Measurements from ENCODE around the gene HMGCS2. TPM values are rescaled to one million over a fixed set of nuclear protein-coding genes. Genes with fewer than 3 reads are reported as not detected.

The HMGCS2 gene
- total RNA-seq, 2 experiments from 2014 or later: not detected

- H3K4me1 ChIP-seq (ENCODE audit: insufficient read depth, low read length, poor library complexity, severe bottlenecking): no peaks in the 10 kb centered on the region
- intact Hi-C loops (cut with micrococcal nuclease; ENCODE audit: unreplicated experiment): no loop called here
- H3K4me2 ChIP-seq (ENCODE audit: low read length): no peak overlapping the region
- no peaks in the 10 kb centered on the region for H3K9me3 ChIP-seq (ENCODE audit: low read length)
- POLR2A ChIA-PET: interaction anchor here (1.1 kb wide), 1 partner anchor 13 kb away, joined by 3 read pairs; no protein-coding TSS in a partner anchor
- BruUV-seq (replicated peaks): no TSS peak
- H3K79me2 ChIP-seq (ENCODE audit: insufficient read depth, low read depth, low read length): no peaks in the 10 kb centered on the region
- CTCF ChIA-PET (ENCODE audit: unreplicated experiment): no interaction called here
- no peak for DNase-seq (ENCODE audit: low spot score)
- no peak overlapping the region for H3K27ac ChIP-seq (ENCODE audit: low read depth, low read length, poor library complexity, severe bottlenecking)
- no peaks in the 10 kb centered on the region for H3K9me2 ChIP-seq (ENCODE audit: insufficient read depth, low read length)
- no peak for TF ChIP-seq CTCF (conservative IDR thresholded peaks at IDR 0.05; ENCODE audit: low read length)
- TF ChIP-seq EZH2phosphoT487 (IDR thresholded peaks at IDR 0.05; ENCODE audit: borderline replicate concordance, low read depth, low read length): no peak
- H2AFZ ChIP-seq (ENCODE audit: low read length): no peak overlapping the region
- no peaks in the 10 kb centered on the region for H4K20me1 ChIP-seq (ENCODE audit: insufficient read depth, low read length)
- no peak overlapping the region for H3K4me3 ChIP-seq (ENCODE audit: low read depth, low read length, poor library complexity, severe bottlenecking)
- no peaks in the 10 kb centered on the region for H3K36me3 ChIP-seq (ENCODE audit: insufficient read depth, low read length)
These were observed 6.2 kb upstream of the HMGCS2 start for GRCh38 chr1:119774746-119775490.

DNA sequence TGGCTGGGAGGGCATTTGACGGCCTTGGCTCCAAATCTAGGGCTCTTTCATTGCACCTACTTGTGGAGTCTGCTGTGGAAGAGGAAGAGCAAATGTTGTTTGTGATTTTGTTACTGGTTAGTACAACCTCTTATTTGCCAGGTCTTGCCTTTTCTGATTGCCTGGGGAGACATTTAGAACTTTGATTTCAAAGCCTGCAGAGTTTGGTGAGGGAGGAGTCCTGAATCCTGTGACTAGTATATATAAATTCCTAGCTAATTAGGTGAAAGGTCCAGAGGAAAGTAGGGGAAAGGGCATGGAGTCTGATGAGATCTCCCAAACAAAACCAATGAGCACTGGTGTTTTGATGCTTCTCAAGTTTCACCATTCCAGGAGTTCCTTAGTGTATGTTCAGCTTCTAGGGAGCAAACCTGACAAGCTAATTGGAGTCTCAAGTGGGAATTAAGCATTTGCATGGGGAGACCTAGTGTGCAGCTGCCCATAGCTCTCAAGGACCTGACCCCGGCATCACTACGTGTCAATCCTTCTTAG is 5.1 kb upstream of the HMGCS2 start:
- no peaks in the 10 kb centered on the region for H3K36me3 ChIP-seq (ENCODE audit: insufficient read depth, low read length)
- POLR2A ChIA-PET: interaction anchor here (1.1 kb wide), 1 partner anchor 15 kb away, joined by 3 read pairs; no protein-coding TSS in a partner anchor
- intact Hi-C loops (cut with micrococcal nuclease; ENCODE audit: unreplicated experiment): no loop called here
- no TSS peak for BruUV-seq (replicated peaks)
- no peaks in the 10 kb centered on the region for H3K9me2 ChIP-seq (ENCODE audit: insufficient read depth, low read length)
- H3K4me1 ChIP-seq (ENCODE audit: insufficient read depth, low read length, poor library complexity, severe bottlenecking): no peaks in the 10 kb centered on the region
- TF ChIP-seq CTCF (conservative IDR thresholded peaks at IDR 0.05; ENCODE audit: low read length) (no peak), EZH2phosphoT487 (IDR thresholded peaks at IDR 0.05; ENCODE audit: borderline replicate concordance, low read depth, low read length) (no peak)
- no peak overlapping the region for H3K4me3 ChIP-seq (ENCODE audit: low read depth, low read length, poor library complexity, severe bottlenecking)
- no peak overlapping the region for H3K4me2 ChIP-seq (ENCODE audit: low read length)
- H2AFZ ChIP-seq (ENCODE audit: low read length): no peak overlapping the region
- no peak for DNase-seq (ENCODE audit: low spot score)
- H4K20me1 ChIP-seq (ENCODE audit: insufficient read depth, low read length): no peaks in the 10 kb centered on the region
- H3K9me3 ChIP-seq (ENCODE audit: low read length): no peaks in the 10 kb centered on the region
- H3K27ac ChIP-seq (ENCODE audit: low read depth, low read length, poor library complexity, severe bottlenecking): no peak overlapping the region
- CTCF ChIA-PET (ENCODE audit: unreplicated experiment): no interaction called here
- no peaks in the 10 kb centered on the region for H3K79me2 ChIP-seq (ENCODE audit: insufficient read depth, low read depth, low read length)

DNA sequence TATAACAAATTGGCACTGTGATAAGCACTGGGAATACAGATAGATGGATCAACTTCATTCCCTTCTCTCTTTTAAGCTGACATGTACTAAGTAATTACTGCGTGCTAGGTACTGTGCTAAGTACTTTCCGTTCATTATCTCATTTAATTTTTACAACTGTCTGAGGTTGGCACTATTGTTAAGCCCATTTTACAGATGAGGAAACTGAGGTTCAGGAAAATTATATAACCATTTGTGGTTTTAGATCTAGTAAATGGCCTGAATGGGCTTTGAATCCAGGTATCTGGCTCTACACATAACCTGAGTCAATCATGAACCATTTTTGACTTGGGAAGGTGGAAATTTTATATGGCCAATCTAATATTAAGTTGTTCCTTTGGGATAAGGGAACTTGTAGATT is 3.6 kb upstream of the HMGCS2 start:
- H2AFZ ChIP-seq (ENCODE audit: low read length): no peak overlapping the region
- POLR2A ChIA-PET: no interaction called here
- no peak for TF ChIP-seq EZH2phosphoT487 (IDR thresholded peaks at IDR 0.05; ENCODE audit: borderline replicate concordance, low read depth, low read length)
- no peak for TF ChIP-seq CTCF (conservative IDR thresholded peaks at IDR 0.05; ENCODE audit: low read length)
- H3K4me3 ChIP-seq (ENCODE audit: low read depth, low read length, poor library complexity, severe bottlenecking): no peak overlapping the region
- CTCF ChIA-PET (ENCODE audit: unreplicated experiment): interaction anchor here (0.6 kb wide), 1 partner anchor 40 kb away, joined by 3 read pairs; no protein-coding TSS in a partner anchor
- intact Hi-C loops (cut with micrococcal nuclease; ENCODE audit: unreplicated experiment): no loop called here
- no peaks in the 10 kb centered on the region for H3K79me2 ChIP-seq (ENCODE audit: insufficient read depth, low read depth, low read length)
- no peak overlapping the region for H3K27ac ChIP-seq (ENCODE audit: low read depth, low read length, poor library complexity, severe bottlenecking)
- DNase-seq (ENCODE audit: low spot score): no peak
- no peaks in the 10 kb centered on the region for H4K20me1 ChIP-seq (ENCODE audit: insufficient read depth, low read length)
- H3K9me2 ChIP-seq (ENCODE audit: insufficient read depth, low read length): no peaks in the 10 kb centered on the region
- no TSS peak for BruUV-seq (replicated peaks)
- no peak overlapping the region for H3K4me2 ChIP-seq (ENCODE audit: low read length)
- no peaks in the 10 kb centered on the region for H3K9me3 ChIP-seq (ENCODE audit: low read length)
- H3K36me3 ChIP-seq (ENCODE audit: insufficient read depth, low read length): no peaks in the 10 kb centered on the region
- H3K4me1 ChIP-seq (ENCODE audit: insufficient read depth, low read length, poor library complexity, severe bottlenecking): no peaks in the 10 kb centered on the region

All from OCI-LY7 (cell line).